A673 (cell line): ENCODE data around the gene SCARB2.

Source experiments
- EZH2 ChIP-seq: fragments of 200-600 bp; sonication (generic); IDR thresholded peaks from 2 replicates; pipeline ENCODE4 v1.6.1; 2017; ENCODE audit warnings: borderline replicate concordance, low read depth, mild to moderate bottlenecking, mixed read lengths, antibody characterized with exemption, low read length; ENCODE audit not compliant: poor library complexity, severe bottlenecking
- TF ChIP-seq, protein P1 (sequence below): fragments of 300-800, 200-600 bp; sonication (generic); conservative IDR thresholded peaks from 2 replicates; pipeline ENCODE4 v1.5.1; 2017; ENCODE audit warnings: low read depth, mild to moderate bottlenecking, antibody characterized with exemption, low read length, moderate library complexity, mixed read lengths

DNA sequence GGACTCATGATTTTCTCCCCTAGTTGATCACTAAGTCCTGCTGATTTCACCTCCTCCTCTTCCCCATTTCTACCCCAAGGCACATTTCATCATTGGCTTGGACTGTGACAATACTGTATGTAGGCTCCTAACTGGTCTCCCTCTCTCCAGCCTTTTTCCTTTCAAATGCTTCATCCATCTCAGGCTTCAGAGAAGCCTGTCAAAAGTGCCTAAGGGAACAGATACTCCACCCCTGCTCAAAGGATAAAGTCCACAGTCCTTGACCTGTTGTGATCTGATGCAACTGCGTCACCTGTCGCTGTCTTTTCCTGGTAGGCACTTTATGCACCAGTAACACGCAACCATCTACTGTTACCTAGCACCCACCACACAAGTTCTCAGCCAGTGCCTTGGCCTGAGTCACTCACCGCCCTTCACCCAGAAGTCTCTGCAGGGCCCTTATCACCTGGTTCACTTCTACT, 12.8 kb downstream of the SCARB2 start:
- TF ChIP-seq, protein P1, sequence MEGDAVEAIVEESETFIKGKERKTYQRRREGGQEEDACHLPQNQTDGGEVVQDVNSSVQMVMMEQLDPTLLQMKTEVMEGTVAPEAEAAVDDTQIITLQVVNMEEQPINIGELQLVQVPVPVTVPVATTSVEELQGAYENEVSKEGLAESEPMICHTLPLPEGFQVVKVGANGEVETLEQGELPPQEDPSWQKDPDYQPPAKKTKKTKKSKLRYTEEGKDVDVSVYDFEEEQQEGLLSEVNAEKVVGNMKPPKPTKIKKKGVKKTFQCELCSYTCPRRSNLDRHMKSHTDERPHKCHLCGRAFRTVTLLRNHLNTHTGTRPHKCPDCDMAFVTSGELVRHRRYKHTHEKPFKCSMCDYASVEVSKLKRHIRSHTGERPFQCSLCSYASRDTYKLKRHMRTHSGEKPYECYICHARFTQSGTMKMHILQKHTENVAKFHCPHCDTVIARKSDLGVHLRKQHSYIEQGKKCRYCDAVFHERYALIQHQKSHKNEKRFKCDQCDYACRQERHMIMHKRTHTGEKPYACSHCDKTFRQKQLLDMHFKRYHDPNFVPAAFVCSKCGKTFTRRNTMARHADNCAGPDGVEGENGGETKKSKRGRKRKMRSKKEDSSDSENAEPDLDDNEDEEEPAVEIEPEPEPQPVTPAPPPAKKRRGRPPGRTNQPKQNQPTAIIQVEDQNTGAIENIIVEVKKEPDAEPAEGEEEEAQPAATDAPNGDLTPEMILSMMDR: no peak
- TF ChIP-seq EZH2: no peak
